ENCODE results near the gene DGKG. TPM values are rescaled to one million over a fixed set of nuclear protein-coding genes. Genes with fewer than 3 reads are reported as not detected.

The DGKG gene
- total and polyA plus RNA-seq, 2 donors (not counting 1 experiment from before 2014, with no cell fraction given) = 0.67 to 10.9 TPM

DNA sequence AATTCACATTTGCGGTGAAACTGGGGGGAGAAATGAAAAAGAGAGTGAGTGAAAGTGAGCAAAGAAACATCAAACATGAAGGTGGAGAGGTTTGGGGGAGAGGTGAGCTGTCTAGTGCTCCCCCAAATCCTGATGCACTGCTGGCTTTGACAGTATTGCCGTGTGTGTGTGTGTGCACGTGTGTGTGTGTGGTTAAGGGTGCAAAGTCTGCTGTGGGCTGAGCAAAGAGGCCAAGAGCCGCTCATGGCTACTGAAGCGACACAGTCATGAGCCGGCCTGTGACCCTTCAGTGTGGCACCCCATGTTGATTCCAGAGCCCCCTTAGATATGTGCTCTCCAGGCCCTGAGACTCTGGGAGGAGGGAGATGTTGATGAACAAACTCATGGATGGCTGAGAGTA, 94.3 kb downstream of the DGKG start:
- POLR2A ChIA-PET = no interaction called here
- H3K27me3 ChIP-seq (replicated peaks in 1 of 4; ENCODE audit: control extremely low read depth in 1 of 4, control insufficient read depth in 3 of 4, insufficient read depth in 4 of 4, low read length in 3 of 4) = no peaks in the 10 kb centered on the region
- H3K27me3 Mint-ChIP-seq = no peaks in the 10 kb centered on the region

DNA sequence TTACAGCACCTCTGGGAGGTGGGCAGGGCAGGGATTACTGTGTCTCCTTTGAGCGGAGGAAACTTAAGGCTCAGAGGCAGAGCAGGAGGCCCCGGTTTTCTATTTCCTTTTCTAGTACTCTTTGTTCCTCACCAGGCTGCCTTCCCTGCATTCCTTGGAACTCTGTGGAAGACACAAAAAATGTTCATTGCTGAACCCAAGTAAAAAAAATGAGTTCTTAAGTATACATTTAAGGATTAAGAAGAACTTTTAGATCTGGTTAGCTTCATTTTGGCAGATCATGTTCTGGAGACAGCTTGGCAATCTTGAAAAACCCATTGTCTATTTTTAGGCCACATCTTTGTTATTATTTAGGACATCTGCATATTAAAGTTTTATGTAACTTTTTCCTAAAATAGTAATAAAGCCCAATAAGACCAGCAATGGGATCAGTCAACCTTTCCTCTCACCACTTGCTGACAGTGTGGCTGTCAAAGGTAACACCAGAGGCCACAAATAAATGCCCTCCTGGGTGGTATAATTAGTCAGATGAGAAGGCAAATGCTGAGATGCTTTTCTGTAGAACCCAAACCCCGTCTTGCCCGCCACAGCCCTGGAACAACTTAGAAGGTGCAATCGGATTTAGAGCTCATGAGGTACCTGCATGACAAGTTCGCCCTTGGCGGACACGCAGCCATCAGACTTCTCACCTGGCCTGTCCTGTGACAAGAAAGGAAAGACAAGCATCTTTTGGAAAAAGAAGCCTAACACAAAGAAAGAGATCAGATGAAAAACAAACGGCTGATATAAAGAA, 97.2 kb downstream of the DGKG start:
- Histone ChIP-seq H3K9ac (ENCODE audit: low read length) (no peak overlapping the region), H3K4me1 (ENCODE audit: control insufficient read depth in 2 of 2, insufficient read depth in 2 of 2, low read length in 2 of 2) (peaks cover under 1 to 1% of the 10 kb centered on the region in 2 donors), H3K36me3 (replicated peaks in 1 of 2; ENCODE audit: control extremely low read depth in 1 of 2, control insufficient read depth in 1 of 2, extremely low read depth in 1 of 2, insufficient read depth in 2 of 2, low read length in 1 of 2) (no peaks in the 10 kb centered on the region), H4K20me1 (ENCODE audit: control insufficient read depth, insufficient read depth, low read length, poor library complexity, severe bottlenecking) (no peaks in the 10 kb centered on the region), H3K4me3 (ENCODE audit: control extremely low read depth in 1 of 5, extremely low read depth in 1 of 5, insufficient read depth in 1 of 5, low read depth in 2 of 5, low read length in 4 of 5) (no peak overlapping the region), H3K4me2 (replicated peaks; ENCODE audit: low read depth, low read length, poor library complexity, severe bottlenecking) (no peak overlapping the region), H3K9me3 (ENCODE audit: control extremely low read depth in 1 of 3, control insufficient read depth in 2 of 3, insufficient read depth in 1 of 3, low read length in 2 of 3) (no peaks in the 10 kb centered on the region), H3K27me3 (replicated peaks in 1 of 4; ENCODE audit: control extremely low read depth in 1 of 4, control insufficient read depth in 3 of 4, insufficient read depth in 4 of 4, low read length in 3 of 4) (no peaks in the 10 kb centered on the region), H2AFZ (ENCODE audit: insufficient read depth, low read depth, low read length, poor library complexity, severe bottlenecking) (no peak overlapping the region), H3K27ac (ENCODE audit: low read length in 2 of 2) (no peak overlapping the region), H3K79me2 (ENCODE audit: control insufficient read depth, insufficient read depth, low read length) (no peaks in the 10 kb centered on the region)
- Mint-ChIP-seq H3K9me3 (ENCODE audit: insufficient read depth) (no peaks in the 10 kb centered on the region), H3K27ac (no peak overlapping the region), H3K4me3 (no peak overlapping the region), H3K4me1 (peaks cover 3% of the 10 kb centered on the region), H3K27me3 (no peaks in the 10 kb centered on the region)
- ChIA-PET CTCF (interaction anchor here (0.8 to 18.7 kb wide), 2 partner anchors 8 to 274 kb away, joined by 4 to 559 read pairs; partner anchors contain the start of gene CRYGS), POLR2A (no interaction called here)
- intact Hi-C loops (cut with micrococcal nuclease) = no loop called here
- no peak for TF ChIP-seq EZH2 (IDR thresholded peaks at IDR 0.05; ENCODE audit: borderline replicate concordance, insufficient read depth, low read depth, low read length, poor library complexity, severe bottlenecking)
- TF ChIP-seq, protein P1, sequence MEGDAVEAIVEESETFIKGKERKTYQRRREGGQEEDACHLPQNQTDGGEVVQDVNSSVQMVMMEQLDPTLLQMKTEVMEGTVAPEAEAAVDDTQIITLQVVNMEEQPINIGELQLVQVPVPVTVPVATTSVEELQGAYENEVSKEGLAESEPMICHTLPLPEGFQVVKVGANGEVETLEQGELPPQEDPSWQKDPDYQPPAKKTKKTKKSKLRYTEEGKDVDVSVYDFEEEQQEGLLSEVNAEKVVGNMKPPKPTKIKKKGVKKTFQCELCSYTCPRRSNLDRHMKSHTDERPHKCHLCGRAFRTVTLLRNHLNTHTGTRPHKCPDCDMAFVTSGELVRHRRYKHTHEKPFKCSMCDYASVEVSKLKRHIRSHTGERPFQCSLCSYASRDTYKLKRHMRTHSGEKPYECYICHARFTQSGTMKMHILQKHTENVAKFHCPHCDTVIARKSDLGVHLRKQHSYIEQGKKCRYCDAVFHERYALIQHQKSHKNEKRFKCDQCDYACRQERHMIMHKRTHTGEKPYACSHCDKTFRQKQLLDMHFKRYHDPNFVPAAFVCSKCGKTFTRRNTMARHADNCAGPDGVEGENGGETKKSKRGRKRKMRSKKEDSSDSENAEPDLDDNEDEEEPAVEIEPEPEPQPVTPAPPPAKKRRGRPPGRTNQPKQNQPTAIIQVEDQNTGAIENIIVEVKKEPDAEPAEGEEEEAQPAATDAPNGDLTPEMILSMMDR (IDR thresholded peaks at IDR 0.05) = no peak
- ATAC-seq (ENCODE audit: low read depth) (no peak), DNase-seq (no peak)
- WGBS (ENCODE audit: insufficient coverage) = 96% methylated on average over 8 of the region's 9 CpGs

More for the DNA sequence above, 94.3 kb downstream of the DGKG start:
- Histone ChIP-seq H3K36me3 (replicated peaks in 1 of 2; ENCODE audit: control extremely low read depth in 1 of 2, control insufficient read depth in 1 of 2, extremely low read depth in 1 of 2, insufficient read depth in 2 of 2, low read length in 1 of 2) (no peaks in the 10 kb centered on the region), H3K9ac (ENCODE audit: low read length) (no peak overlapping the region), H2AFZ (ENCODE audit: insufficient read depth, low read depth, low read length, poor library complexity, severe bottlenecking) (no peak overlapping the region), H3K4me3 (ENCODE audit: control extremely low read depth in 1 of 5, extremely low read depth in 1 of 5, insufficient read depth in 1 of 5, low read depth in 2 of 5, low read length in 4 of 5) (no peak overlapping the region), H3K4me2 (replicated peaks; ENCODE audit: low read depth, low read length, poor library complexity, severe bottlenecking) (no peak overlapping the region), H3K9me3 (ENCODE audit: control extremely low read depth in 1 of 3, control insufficient read depth in 2 of 3, insufficient read depth in 1 of 3, low read length in 2 of 3) (no peaks in the 10 kb centered on the region), H3K4me1 (ENCODE audit: control insufficient read depth in 2 of 2, insufficient read depth in 2 of 2, low read length in 2 of 2) (no peaks in the 10 kb centered on the region), H4K20me1 (ENCODE audit: control insufficient read depth, insufficient read depth, low read length, poor library complexity, severe bottlenecking) (no peaks in the 10 kb centered on the region), H3K79me2 (ENCODE audit: control insufficient read depth, insufficient read depth, low read length) (no peaks in the 10 kb centered on the region), H3K27ac (ENCODE audit: low read length in 2 of 2) (no peak overlapping the region)
- WGBS (ENCODE audit: insufficient coverage) = 96% methylated on average over 6 of the region's 6 CpGs
- CTCF ChIA-PET = no interaction called here
- Mint-ChIP-seq H3K27ac (peak overlapping the region; percentile 32), H3K9me3 (ENCODE audit: insufficient read depth) (no peaks in the 10 kb centered on the region), H3K4me3 (no peak overlapping the region), H3K4me1 (no peaks in the 10 kb centered on the region)
- DNase-seq (no peak), ATAC-seq (ENCODE audit: low read depth) (no peak)
- TF ChIP-seq EZH2 (IDR thresholded peaks at IDR 0.05; ENCODE audit: borderline replicate concordance, insufficient read depth, low read depth, low read length, poor library complexity, severe bottlenecking) = no peak
- TF ChIP-seq, protein P1 (IDR thresholded peaks at IDR 0.05) = no peak
- intact Hi-C loops (cut with micrococcal nuclease) = no loop called here

All from B cell (primary cell).